ENCODE measurements around the gene CCDC174.
"Not testable (repeated sequence)": the region's sequence is repeated elsewhere in the genome, so short reads cannot be mapped to it uniquely, and the experiment has no call there.

CCDC174 gene

GRCh38 chr3:14649466-14649865, 2.1 kb upstream of the CCDC174 start:
- no peak for TF ChIP-seq CTCF (IDR thresholded peaks at IDR 0.05; ENCODE audit: insufficient read depth, low read depth, low read length, missing control alignments)
- DNase-seq (ENCODE audit: low read depth): no peak
- H3K4me3 ChIP-seq (ENCODE audit: low read depth, low read length): no peak overlapping the region

- H3K4me3 ChIP-seq (ENCODE audit: low read depth, low read length): no peak overlapping the region
- DNase-seq (ENCODE audit: low read depth): no peak
- TF ChIP-seq CTCF (IDR thresholded peaks at IDR 0.05; ENCODE audit: insufficient read depth, low read depth, low read length, missing control alignments): no peak
These were observed 1.4 kb upstream of the CCDC174 start for GRCh38 chr3:14650193-14650592.

GRCh38 chr3:14652360-14652907, 872 bp downstream of the CCDC174 start:
- not testable (repeated sequence) for DNase-seq (ENCODE audit: low read depth)
- peak overlapping the region; percentile 82 for H3K4me3 ChIP-seq (ENCODE audit: low read depth, low read length)

- H3K4me3 ChIP-seq (ENCODE audit: low read depth, low read length): no peak overlapping the region
- no peak for TF ChIP-seq CTCF (IDR thresholded peaks at IDR 0.05; ENCODE audit: insufficient read depth, low read depth, low read length, missing control alignments)
- no peak for DNase-seq (ENCODE audit: low read depth)
These were observed 6.0 kb downstream of the CCDC174 start for GRCh38 chr3:14657579-14657978.

GRCh38 chr3:14658978-14659377, 7.4 kb downstream of the CCDC174 start:
- no peak for DNase-seq (ENCODE audit: low read depth)
- H3K4me3 ChIP-seq (ENCODE audit: low read depth, low read length): no peak overlapping the region
- no peak for TF ChIP-seq CTCF (IDR thresholded peaks at IDR 0.05; ENCODE audit: insufficient read depth, low read depth, low read length, missing control alignments)

GRCh38 chr3:14660942-14661341, 9.4 kb downstream of the CCDC174 start:
- DNase-seq (ENCODE audit: low read depth): no peak
- H3K4me3 ChIP-seq (ENCODE audit: low read depth, low read length): no peak overlapping the region
- TF ChIP-seq CTCF (IDR thresholded peaks at IDR 0.05; ENCODE audit: insufficient read depth, low read depth, low read length, missing control alignments): no peak

GRCh38 chr3:14663396-14664135, 12.0 kb downstream of the CCDC174 start:
- DNase-seq (ENCODE audit: low read depth): no peak
- TF ChIP-seq CTCF (IDR thresholded peaks at IDR 0.05; ENCODE audit: insufficient read depth, low read depth, low read length, missing control alignments): no peak
- no peak overlapping the region for H3K4me3 ChIP-seq (ENCODE audit: low read depth, low read length)
